K562 (cell line): ENCODE results near the gene GATAD2B. TPM values are rescaled to one million over a fixed set of nuclear protein-coding genes. Genes with fewer than 3 reads are reported as not detected.

Experiments
- ATF7 ChIP-seq: fragments of 450-650 bp; IDR thresholded peaks from 2 replicates; pipeline ENCODE4 v1.7.1; 2014; ENCODE audit warnings: mild to moderate bottlenecking, moderate library complexity
- CEBPG ChIP-seq, 3 experiments: fragments of 200-800 bp in 1 of 3; sonication (Bioruptor generic) in 1 of 3; sonication (generic) in 1 of 3; formaldehyde crosslinking in 1 of 3; IDR thresholded peaks in 2 of 3; conservative IDR thresholded peaks in 1 of 3; 2 replicates each; pipeline versions ENCODE4 v1.6.1 to v1.8.0; 2016 to 2022; ENCODE audit warnings: missing compliant biosample characterization in 2 of 3, missing genetic modification characterization in 2 of 3, mild to moderate bottlenecking in 1 of 3, missing genetic modification reagents in 1 of 3
- DMBX1 ChIP-seq: fragments of 250-450 bp; sonication (Bioruptor Pico); IDR thresholded peaks from 2 replicates; pipeline ENCODE4 v1.8.0; 2022; ENCODE audit warnings: inconsistent platforms, mild to moderate bottlenecking, moderate library complexity, borderline replicate concordance
- ESRRB ChIP-seq: fragments of 250-450 bp; sonication (Bioruptor Pico); IDR thresholded peaks from 2 replicates; pipeline ENCODE4 v1.5.0; 2020; ENCODE audit warnings: mild to moderate bottlenecking, moderate library complexity, borderline replicate concordance
- FOS ChIP-seq: IDR thresholded peaks from 3 replicates; pipeline ENCODE4 v1.6.1; 2011; ENCODE audit not compliant: insufficient read length; ENCODE audit errors: extremely low read depth
- GABPB1 ChIP-seq: sonication (generic); formaldehyde crosslinking; IDR thresholded peaks from 2 replicates; pipeline ENCODE4 v1.8.0; 2022; ENCODE audit warnings: mild to moderate bottlenecking, missing genetic modification reagents
- GTF2A2 ChIP-seq: IDR thresholded peaks from 2 replicates; pipeline ENCODE4 v1.6.1; 2016; ENCODE audit warnings: mild to moderate bottlenecking, missing genetic modification characterization, missing compliant biosample characterization
- HMG20B ChIP-seq: fragments of 250-450 bp; sonication (Bioruptor Pico); IDR thresholded peaks from 2 replicates; pipeline ENCODE4 v1.5.0; 2021; ENCODE audit warnings: mild to moderate bottlenecking
- KDM1A ChIP-seq, 2 experiments: fragments of 450-650 bp; IDR thresholded peaks; 2 replicates each; pipeline ENCODE4 v1.6.1; 2016; ENCODE audit warnings: mild to moderate bottlenecking in 2 of 2
- MBD2 ChIP-seq: sonication (generic); IDR thresholded peaks from 2 replicates; pipeline ENCODE4 v1.6.1; 2016; ENCODE audit warnings: low read depth, borderline replicate concordance
- MYNN ChIP-seq, 2 experiments: sonication (generic); formaldehyde crosslinking in 1 of 2; IDR thresholded peaks; 2 replicates each; pipeline versions ENCODE4 v1.5.0 to v1.6.1; 2016 to 2020; ENCODE audit warnings: antibody characterized with exemption in 1 of 2, missing genetic modification reagents in 1 of 2
- NCOA4 ChIP-seq: fragments of 450-650 bp; IDR thresholded peaks from 2 replicates; pipeline ENCODE4 v1.6.1; 2018; ENCODE audit warnings: mild to moderate bottlenecking; ENCODE audit not compliant: partially characterized antibody
- PRMT5 ChIP-seq: sonication (generic); formaldehyde crosslinking; IDR thresholded peaks from 2 replicates; pipeline ENCODE4 v1.5.0; 2020; ENCODE audit warnings: missing genetic modification reagents
- RNF2 ChIP-seq: sonication (generic); IDR thresholded peaks from 2 replicates; pipeline ENCODE4 v1.6.1; 2016
- SREBF1 ChIP-seq: fragments of 150-350 bp; IDR thresholded peaks from 2 replicates; pipeline ENCODE4 v1.6.1; 2014; ENCODE audit warnings: antibody characterized with exemption, low read depth, low read length, borderline replicate concordance
- TFAP4 ChIP-seq: sonication (generic); formaldehyde crosslinking; IDR thresholded peaks from 2 replicates; pipeline ENCODE4 v1.8.0; 2022; ENCODE audit warnings: missing genetic modification reagents, mild to moderate bottlenecking, moderate library complexity, borderline replicate concordance
- ZFP1 ChIP-seq: fragments of 450-650 bp; formaldehyde crosslinking; IDR thresholded peaks from 2 replicates; pipeline ENCODE4 v1.4.0; 2020; ENCODE audit warnings: mild to moderate bottlenecking, mixed read lengths
- ZNF143 ChIP-seq: sonication (generic); formaldehyde crosslinking; IDR thresholded peaks from 2 replicates; pipeline ENCODE4 v1.9.0; 2022; ENCODE audit warnings: mild to moderate bottlenecking, missing genetic modification reagents
- ZNF175 ChIP-seq: fragments of 200-800 bp; sonication (Bioruptor generic); IDR thresholded peaks from 2 replicates; pipeline ENCODE4 v1.6.1; 2016; ENCODE audit warnings: low read depth, mild to moderate bottlenecking, missing genetic modification characterization, missing compliant biosample characterization
- ZNF3 ChIP-seq: fragments of 250-450 bp; sonication (Bioruptor Pico); IDR thresholded peaks from 2 replicates; pipeline ENCODE4 v1.5.0; 2021; ENCODE audit warnings: mild to moderate bottlenecking, moderate library complexity
- polyA plus RNA-seq, 8 experiments: library from polyadenylated mRNA; depleted of rRNA in 4 of 8; stranded (reverse) in 5 of 8; unstranded in 3 of 8; fragments of >200 nt; fragmentation: Nextera tagmentation in 2 of 8; fragmentation: Illumina TruSeq in 1 of 8; extraction: Ambion mirVana in 2 of 8; extraction: Trizol in 1 of 8; gene quantifications; 2 replicates each; pipeline versions ENCODE4 v1.2.1 to v1.2.3, GENCODE V29; 2011 to 2014; ENCODE audit warnings: inconsistent platforms in 1 of 8, missing spikeins in 1 of 8
- total RNA-seq, 7 experiments: library from RNA; depleted of rRNA in 6 of 7; stranded (reverse); fragments of >200 nt in 6 of 7; fragmentation: Illumina TruSeq in 2 of 7; extraction: Trizol in 2 of 7; gene quantifications; 2 replicates each; pipeline versions ENCODE4 v1.2.1 to v1.2.3, GENCODE V29; 2011 to 2021; ENCODE audit warnings: low replicate concordance in 1 of 7
- TF ChIP-seq, protein P1 (sequence below): sonication (generic); formaldehyde crosslinking; IDR thresholded peaks from 2 replicates; pipeline ENCODE4 v1.8.1; 2023; ENCODE audit warnings: mild to moderate bottlenecking, missing genetic modification reagents
- TF ChIP-seq, protein P2 (sequence below): fragments of 450-650 bp; IDR thresholded peaks from 2 replicates; pipeline ENCODE4 v1.6.1; 2017; ENCODE audit warnings: antibody characterized with exemption
- TF ChIP-seq, protein P3 (sequence below): sonication (generic); IDR thresholded peaks from 2 replicates; pipeline ENCODE4 v1.6.1; 2016

Gene GATAD2B
- total and polyA plus RNA-seq, 9 of the 15 experiments (the other 6 are each of a cell fraction or from before 2014, with no cell fraction given), result 1.5 to 40.2 (median 4.9) TPM

- TF ChIP-seq RNF2, result no peak
- TF ChIP-seq MYNN (IDR thresholded peaks at IDR 0.05), result no peak
- no peak for TF ChIP-seq MYNN (CRISPR knock-in tag; IDR thresholded peaks at IDR 0.05)
- TF ChIP-seq GABPB1 (CRISPR knock-in tag), result no peak
- TF ChIP-seq ZNF175 (CRISPR knock-in tag), result no peak
- peak; percentile 90 for TF ChIP-seq ATF7
- TF ChIP-seq GTF2A2 (tag), result no peak
- TF ChIP-seq, protein P1, sequence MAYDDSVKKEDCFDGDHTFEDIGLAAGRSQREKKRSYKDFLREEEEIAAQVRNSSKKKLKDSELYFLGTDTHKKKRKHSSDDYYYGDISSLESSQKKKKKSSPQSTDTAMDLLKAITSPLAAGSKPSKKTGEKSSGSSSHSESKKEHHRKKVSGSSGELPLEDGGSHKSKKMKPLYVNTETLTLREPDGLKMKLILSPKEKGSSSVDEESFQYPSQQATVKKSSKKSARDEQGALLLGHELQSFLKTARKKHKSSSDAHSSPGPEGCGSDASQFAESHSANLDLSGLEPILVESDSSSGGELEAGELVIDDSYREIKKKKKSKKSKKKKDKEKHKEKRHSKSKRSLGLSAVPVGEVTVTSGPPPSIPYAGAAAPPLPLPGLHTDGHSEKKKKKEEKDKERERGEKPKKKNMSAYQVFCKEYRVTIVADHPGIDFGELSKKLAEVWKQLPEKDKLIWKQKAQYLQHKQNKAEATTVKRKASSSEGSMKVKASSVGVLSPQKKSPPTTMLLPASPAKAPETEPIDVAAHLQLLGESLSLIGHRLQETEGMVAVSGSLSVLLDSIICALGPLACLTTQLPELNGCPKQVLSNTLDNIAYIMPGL (CRISPR knock-in tag), result no peak
- TF ChIP-seq ESRRB (CRISPR knock-in tag), result no peak
- TF ChIP-seq KDM1A (IDR thresholded peaks at IDR 0.05), result no peak
- no peak for TF ChIP-seq ZNF3
- TF ChIP-seq PRMT5 (CRISPR knock-in tag), result no peak
- no peak for TF ChIP-seq ZFP1 (CRISPR knock-in tag)
- TF ChIP-seq HMG20B, result no peak
- no peak for TF ChIP-seq SREBF1
- peak; percentile 74; the same call in 1 of the 2 replicates for TF ChIP-seq MBD2
- TF ChIP-seq TFAP4 (CRISPR knock-in tag), result no peak
- no peak for TF ChIP-seq NCOA4
- TF ChIP-seq, protein P2, sequence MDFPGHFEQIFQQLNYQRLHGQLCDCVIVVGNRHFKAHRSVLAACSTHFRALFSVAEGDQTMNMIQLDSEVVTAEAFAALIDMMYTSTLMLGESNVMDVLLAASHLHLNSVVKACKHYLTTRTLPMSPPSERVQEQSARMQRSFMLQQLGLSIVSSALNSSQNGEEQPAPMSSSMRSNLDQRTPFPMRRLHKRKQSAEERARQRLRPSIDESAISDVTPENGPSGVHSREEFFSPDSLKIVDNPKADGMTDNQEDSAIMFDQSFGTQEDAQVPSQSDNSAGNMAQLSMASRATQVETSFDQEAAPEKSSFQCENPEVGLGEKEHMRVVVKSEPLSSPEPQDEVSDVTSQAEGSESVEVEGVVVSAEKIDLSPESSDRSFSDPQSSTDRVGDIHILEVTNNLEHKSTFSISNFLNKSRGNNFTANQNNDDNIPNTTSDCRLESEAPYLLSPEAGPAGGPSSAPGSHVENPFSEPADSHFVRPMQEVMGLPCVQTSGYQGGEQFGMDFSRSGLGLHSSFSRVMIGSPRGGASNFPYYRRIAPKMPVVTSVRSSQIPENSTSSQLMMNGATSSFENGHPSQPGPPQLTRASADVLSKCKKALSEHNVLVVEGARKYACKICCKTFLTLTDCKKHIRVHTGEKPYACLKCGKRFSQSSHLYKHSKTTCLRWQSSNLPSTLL, result no peak
- peak; percentile 74 for TF ChIP-seq FOS
- no peak for TF ChIP-seq DMBX1 (CRISPR knock-in tag)
- TF ChIP-seq, protein P3, sequence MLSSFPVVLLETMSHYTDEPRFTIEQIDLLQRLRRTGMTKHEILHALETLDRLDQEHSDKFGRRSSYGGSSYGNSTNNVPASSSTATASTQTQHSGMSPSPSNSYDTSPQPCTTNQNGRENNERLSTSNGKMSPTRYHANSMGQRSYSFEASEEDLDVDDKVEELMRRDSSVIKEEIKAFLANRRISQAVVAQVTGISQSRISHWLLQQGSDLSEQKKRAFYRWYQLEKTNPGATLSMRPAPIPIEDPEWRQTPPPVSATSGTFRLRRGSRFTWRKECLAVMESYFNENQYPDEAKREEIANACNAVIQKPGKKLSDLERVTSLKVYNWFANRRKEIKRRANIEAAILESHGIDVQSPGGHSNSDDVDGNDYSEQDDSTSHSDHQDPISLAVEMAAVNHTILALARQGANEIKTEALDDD, result no peak
- TF ChIP-seq ZNF143 (CRISPR knock-in tag), result 0 out of 2 replicates have a peak, but pooled peaks have one; percentile 8
- TF ChIP-seq CEBPG (CRISPR knock-in tag; IDR thresholded peaks at IDR 0.05), result no peak
- TF ChIP-seq CEBPG (tag; conservative IDR thresholded peaks at IDR 0.05 in 1 of 2, IDR thresholded peaks at IDR 0.05 in 1 of 2), result no peak
Observed at GRCh38 chr1:153963030-153963849, 40.5 kb upstream of the GATAD2B start, which contains the start of gene SLC39A1 (continued).
